Measurements from ENCODE around the gene DAGLA. TPM values are rescaled to one million over a fixed set of nuclear protein-coding genes. Genes with fewer than 3 reads are reported as not detected.
A peak's percentile ranks its signal among the peaks of the same experiment; 100 is the strongest.

Gene DAGLA
- total and polyA plus RNA-seq, 10 donors, result 0.27 to 5.0 (median 3.3) TPM

GRCh38 chr11:61739966-61740365 is 59.8 kb downstream of the DAGLA start:
- Histone ChIP-seq H3K27me3 (replicated peaks in 1 of 7) (no peaks in the 10 kb centered on the region), H3K4me3 (no peak overlapping the region), H3K36me3 (peaks cover 0 to 72% (median 0%) of the 10 kb centered on the region in 6 donors), H3K4me1 (peaks cover 0 to 13% (median 8%) of the 10 kb centered on the region in 6 donors), H3K9me3 (no peaks in the 10 kb centered on the region), H3K27ac (no peak overlapping the region)
- no peak for DNase-seq
- intact Hi-C loops (cut with DNase I; ENCODE audit: low total_unique reads), result no loop called here
- TF ChIP-seq CTCF (IDR thresholded peaks at IDR 0.05 in 8 of 11, conservative IDR thresholded peaks at IDR 0.05 in 3 of 11) (no peak), POLR2A (IDR thresholded peaks at IDR 0.05) (no peak), POLR2AphosphoS5 (IDR thresholded peaks at IDR 0.05) (no peak)
- WGBS, 5 donors, result 71 to 80% (median 76%) methylated on average over 6 to 7 of the region's 7 CpGs

- 25 to 35% (median 32%) methylated on average over 7 of the region's 7 CpGs for WGBS, 5 donors
- Histone ChIP-seq H3K4me1 (peaks cover 0 to 14% (median 8%) of the 10 kb centered on the region in 6 donors), H3K36me3 (peaks cover 0 to 49% (median 0%) of the 10 kb centered on the region in 6 donors), H3K27ac (peak overlapping the region in 5 of 8 donors; percentile 28 to 59 (median 46)), H3K4me3 (no peak overlapping the region), H3K9me3 (no peaks in the 10 kb centered on the region), H3K27me3 (replicated peaks in 1 of 7) (no peaks in the 10 kb centered on the region)
- intact Hi-C loops (cut with DNase I; ENCODE audit: low total_unique reads), result no loop called here
- no peak for DNase-seq
- peak in 2 of 3 donors; percentile 17 to 37 for TF ChIP-seq POLR2AphosphoS5 (IDR thresholded peaks at IDR 0.05)
- TF ChIP-seq CTCF (IDR thresholded peaks at IDR 0.05 in 8 of 11, conservative IDR thresholded peaks at IDR 0.05 in 3 of 11), result no peak
- no peak for TF ChIP-seq POLR2A (IDR thresholded peaks at IDR 0.05)
Measured at GRCh38 chr11:61742391-61742790, 62.2 kb downstream of the DAGLA start.

- Histone ChIP-seq H3K4me3 (no peak overlapping the region), H3K27ac (no peak overlapping the region), H3K4me1 (peaks cover 0 to 21% (median 14%) of the 10 kb centered on the region in 6 donors), H3K36me3 (peaks cover 0 to 39% (median 0%) of the 10 kb centered on the region in 6 donors), H3K9me3 (no peaks in the 10 kb centered on the region), H3K27me3 (replicated peaks in 1 of 7) (peaks cover 0 to 8% (median 0%) of the 10 kb centered on the region in 7 donors)
- WGBS, 5 donors, result 91 to 96% (median 94%) methylated on average over 16 to 42 of the region's 42 CpGs
- DNase-seq, result no peak
- TF ChIP-seq POLR2AphosphoS5 (IDR thresholded peaks at IDR 0.05) (no peak), POLR2A (IDR thresholded peaks at IDR 0.05) (no peak), CTCF (IDR thresholded peaks at IDR 0.05 in 8 of 11, conservative IDR thresholded peaks at IDR 0.05 in 3 of 11) (no peak)
- intact Hi-C loops (cut with DNase I; ENCODE audit: low total_unique reads), result no loop called here
Measured at GRCh38 chr11:61743486-61744095, 63.4 kb downstream of the DAGLA start.

- H3K4me3 ChIP-seq, result no peak overlapping the region
- peaks cover 0 to 21% (median 14%) of the 10 kb centered on the region in 6 donors for H3K4me1 ChIP-seq
- H3K9me3 ChIP-seq, result no peaks in the 10 kb centered on the region
- DNase-seq, result no peak
- WGBS, 5 donors, result 89 to 98% (median 92%) methylated on average over 13 to 20 of the region's 20 CpGs
- TF ChIP-seq POLR2A (IDR thresholded peaks at IDR 0.05) (no peak), CTCF (IDR thresholded peaks at IDR 0.05 in 8 of 11, conservative IDR thresholded peaks at IDR 0.05 in 3 of 11) (no peak), POLR2AphosphoS5 (IDR thresholded peaks at IDR 0.05) (no peak)
- no peak overlapping the region for H3K27ac ChIP-seq
- H3K27me3 ChIP-seq (replicated peaks in 1 of 7), result peaks cover 0 to 14% (median 0%) of the 10 kb centered on the region in 7 donors
- H3K36me3 ChIP-seq, result peaks cover 0 to 33% (median 0%) of the 10 kb centered on the region in 6 donors
- intact Hi-C loops (cut with DNase I; ENCODE audit: low total_unique reads), result no loop called here
Measured at GRCh38 chr11:61744181-61744580, 64.0 kb downstream of the DAGLA start.
